Nephron (organoid): Measurements from ENCODE around the gene HMMR.

ENCODE experiments used
- H3K27ac Mint-ChIP-seq, 3 experiments: 2 replicates each; pipeline ENCODE4 v1.8.0; 2020; ENCODE audit warnings: mixed read lengths in 3 of 3, mild to moderate bottlenecking in 2 of 3, moderate library complexity in 1 of 3
- H3K27me3 Mint-ChIP-seq: 2 replicates; pipeline ENCODE4 v1.8.0; 2021; ENCODE audit warnings: low read depth, mild to moderate bottlenecking, moderate library complexity, mixed read lengths
- H3K36me3 Mint-ChIP-seq: 2 replicates; pipeline ENCODE4 v1.8.0; 2020; ENCODE audit warnings: low read depth, mixed read lengths
- H3K4me1 Mint-ChIP-seq: 2 replicates; pipeline ENCODE4 v1.8.0; 2020; ENCODE audit warnings: mixed read lengths
- H3K4me3 Mint-ChIP-seq, 3 experiments: 2 replicates each; pipeline ENCODE4 v1.8.0; 2020; ENCODE audit warnings: mild to moderate bottlenecking in 3 of 3, mixed read lengths in 3 of 3, moderate library complexity in 2 of 3
- H3K9me3 Mint-ChIP-seq: 2 replicates; pipeline ENCODE4 v1.8.0; 2020; ENCODE audit warnings: mixed read lengths
- CTCF ChIP-seq, 3 experiments: fragments of 200-600 bp; sonication (generic); IDR thresholded peaks; one replicate each; pipeline ENCODE4 v1.5.0; 2021; ENCODE audit warnings: antibody characterized with exemption in 3 of 3; ENCODE audit not compliant: unreplicated experiment in 3 of 3

HMMR gene

DNA sequence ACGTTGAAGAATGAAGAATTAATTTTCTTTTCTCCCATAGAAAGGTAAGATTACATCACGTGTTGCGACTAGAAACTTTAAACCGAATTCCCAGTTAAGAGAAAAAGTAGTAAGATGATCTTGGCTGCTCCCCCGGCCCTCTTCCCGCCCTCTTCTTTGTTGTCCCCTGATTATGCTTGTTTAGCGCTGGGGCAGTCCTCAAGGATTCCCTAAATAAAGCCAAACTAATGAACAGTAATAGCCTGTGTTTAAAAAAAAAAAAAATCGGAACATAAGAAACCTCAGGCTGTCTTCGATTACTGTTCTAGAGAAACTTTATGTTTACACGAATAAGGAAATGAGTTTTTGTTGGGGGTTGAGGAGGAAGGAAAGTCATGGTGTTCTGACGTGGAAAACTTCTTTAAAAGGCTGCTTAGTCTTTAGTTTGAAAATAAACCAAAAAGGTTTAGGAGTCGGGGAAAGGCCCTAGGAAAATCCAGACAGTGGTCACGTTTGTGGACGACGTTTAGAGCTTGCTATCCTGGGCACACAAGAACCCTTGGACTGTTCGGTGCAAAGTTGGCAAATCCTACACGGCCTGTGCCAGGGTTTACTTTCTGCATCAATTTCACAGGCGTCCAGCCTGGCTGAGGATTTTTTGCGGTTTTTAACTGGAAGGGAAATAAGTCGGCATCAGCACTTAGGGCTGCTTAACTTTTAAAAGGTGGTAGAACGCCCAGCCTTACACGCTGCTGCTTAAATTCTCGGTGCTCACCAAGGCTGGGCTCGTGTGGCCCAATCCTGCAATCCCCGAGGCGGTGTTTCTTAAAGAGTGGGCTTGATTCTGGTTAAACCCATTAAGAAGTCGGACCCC lies 43.9 kb downstream of the HMMR start:
- H3K4me3 Mint-ChIP-seq = peak overlapping the region; percentile 95 to 99 (median 96)
- no peaks in the 10 kb centered on the region for H3K36me3 Mint-ChIP-seq
- H3K4me1 Mint-ChIP-seq = peaks cover 48% of the 10 kb centered on the region
- H3K27me3 Mint-ChIP-seq = no peaks in the 10 kb centered on the region
- no peaks in the 10 kb centered on the region for H3K9me3 Mint-ChIP-seq
- TF ChIP-seq CTCF (IDR thresholded peaks at IDR 0.05; ENCODE audit: unreplicated experiment in 3 of 3) = no peak
- H3K27ac Mint-ChIP-seq = peak overlapping the region; percentile 99

- Mint-ChIP-seq H3K4me1 (peaks cover 54% of the 10 kb centered on the region), H3K36me3 (no peaks in the 10 kb centered on the region), H3K9me3 (no peaks in the 10 kb centered on the region), H3K27me3 (no peaks in the 10 kb centered on the region), H3K4me3 (peak overlapping the region; percentile 95 to 99 (median 96)), H3K27ac (peak overlapping the region; percentile 99)
- no peak for TF ChIP-seq CTCF (IDR thresholded peaks at IDR 0.05; ENCODE audit: unreplicated experiment in 3 of 3)
Measured at GRCh38 chr5:163505049-163505367, 44.6 kb downstream of the HMMR start.

- Mint-ChIP-seq H3K36me3 (no peaks in the 10 kb centered on the region), H3K27ac (peak within 1 kb of the TSS; percentile 99), H3K9me3 (no peaks in the 10 kb centered on the region), H3K27me3 (no peaks in the 10 kb centered on the region), H3K4me3 (peak within 1 kb of the TSS; percentile 95 to 99 (median 96)), H3K4me1 (peaks cover 55% of the 10 kb centered on the region)
- TF ChIP-seq CTCF (IDR thresholded peaks at IDR 0.05; ENCODE audit: unreplicated experiment in 3 of 3) = peak; percentile 29 to 66 (median 36)
Measured at GRCh38 chr5:163505368-163506094, 45.1 kb downstream of the HMMR start, which contains the start of gene MAT2B. MAT2B (plus strand) TSS chr5:163505619; CDS start chr5:163505687, 68 bp downstream.

DNA sequence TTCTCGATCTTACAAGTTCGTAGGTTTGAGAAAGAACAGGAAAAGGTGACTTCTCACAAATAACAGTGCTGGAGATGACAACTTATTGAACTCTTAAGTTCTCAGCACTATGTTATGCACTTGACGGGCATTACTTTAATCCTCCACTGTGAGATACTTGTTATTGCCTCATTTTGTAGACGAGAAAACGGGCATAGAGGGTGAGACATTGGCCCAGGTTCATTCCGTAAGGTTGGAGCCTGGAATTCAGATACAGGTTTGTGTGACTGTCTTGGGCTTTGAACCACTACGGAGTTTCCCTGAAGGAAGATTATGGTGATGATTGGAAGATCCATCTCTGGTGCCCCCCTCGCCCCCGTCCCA lies 45.6 kb downstream of the HMMR start:
- H3K27ac Mint-ChIP-seq = peak overlapping the region; percentile 99
- H3K4me3 Mint-ChIP-seq = peak overlapping the region; percentile 95 to 99 (median 96)
- no peaks in the 10 kb centered on the region for H3K36me3 Mint-ChIP-seq
- H3K9me3 Mint-ChIP-seq = no peaks in the 10 kb centered on the region
- TF ChIP-seq CTCF (IDR thresholded peaks at IDR 0.05; ENCODE audit: unreplicated experiment in 3 of 3) = no peak
- no peaks in the 10 kb centered on the region for H3K27me3 Mint-ChIP-seq
- H3K4me1 Mint-ChIP-seq = peaks cover 60% of the 10 kb centered on the region

GRCh38 chr5:163506726-163507125 lies 46.3 kb downstream of the HMMR start:
- Mint-ChIP-seq H3K36me3 (peaks cover under 1% of the 10 kb centered on the region), H3K27me3 (no peaks in the 10 kb centered on the region), H3K4me3 (peak overlapping the region; percentile 95 to 99 (median 96)), H3K4me1 (peaks cover 61% of the 10 kb centered on the region), H3K9me3 (no peaks in the 10 kb centered on the region), H3K27ac (peak overlapping the region; percentile 99)
- TF ChIP-seq CTCF (IDR thresholded peaks at IDR 0.05; ENCODE audit: unreplicated experiment in 3 of 3) = no peak
